ENCODE data around the gene KIRREL3. TPM values are rescaled to one million over a fixed set of nuclear protein-coding genes. Genes with fewer than 3 reads are reported as not detected.

The KIRREL3 gene
- total RNA-seq, 1 experiment from 2014 or later: 2.2 TPM

DNA sequence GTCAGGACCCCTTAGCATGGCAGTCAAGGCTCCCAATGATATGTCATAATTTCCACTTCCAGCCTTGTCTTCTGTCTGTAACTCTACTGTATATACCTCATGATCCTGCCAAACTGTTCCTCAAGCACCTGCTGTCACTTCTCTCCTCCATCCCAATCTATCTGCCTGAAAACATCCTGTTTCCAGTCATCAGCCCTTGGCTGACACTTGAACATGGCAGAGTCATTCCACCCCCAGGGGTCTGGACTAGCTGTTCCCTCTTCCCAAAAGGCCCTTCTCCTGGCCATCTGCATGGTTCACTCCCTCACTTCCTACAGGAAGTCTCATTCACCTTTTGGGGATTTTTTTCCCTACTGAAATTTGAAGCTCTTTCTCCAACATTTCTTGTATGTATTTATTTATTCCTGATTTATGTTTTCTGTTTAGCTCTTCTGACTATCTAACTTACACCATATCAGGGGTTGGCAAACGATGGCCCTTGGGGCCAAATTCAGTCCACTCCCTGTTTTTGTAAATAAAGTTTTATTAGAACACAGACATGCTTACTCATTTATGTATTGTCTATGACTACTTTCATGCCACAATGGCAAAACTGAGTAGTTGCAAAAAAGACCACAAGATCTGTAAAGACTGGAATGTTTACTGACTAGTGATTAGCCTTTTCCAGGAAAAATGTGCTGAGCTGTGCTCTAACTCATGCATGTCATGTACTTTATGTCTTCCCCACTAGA lies 278.4 kb downstream of the KIRREL3 start:
- H3K4me2 ChIP-seq: no peak overlapping the region
- POLR2A ChIA-PET (ENCODE audit: unreplicated experiment): no interaction called here
- no TSS peak for BruUV-seq (replicated peaks)
- H2AFZ ChIP-seq: no peak overlapping the region
- H3K79me2 ChIP-seq (ENCODE audit: low read depth): no peaks in the 10 kb centered on the region
- TF ChIP-seq EZH2 (IDR thresholded peaks at IDR 0.05; ENCODE audit: low read depth): no peak
- TF ChIP-seq, protein P1, sequence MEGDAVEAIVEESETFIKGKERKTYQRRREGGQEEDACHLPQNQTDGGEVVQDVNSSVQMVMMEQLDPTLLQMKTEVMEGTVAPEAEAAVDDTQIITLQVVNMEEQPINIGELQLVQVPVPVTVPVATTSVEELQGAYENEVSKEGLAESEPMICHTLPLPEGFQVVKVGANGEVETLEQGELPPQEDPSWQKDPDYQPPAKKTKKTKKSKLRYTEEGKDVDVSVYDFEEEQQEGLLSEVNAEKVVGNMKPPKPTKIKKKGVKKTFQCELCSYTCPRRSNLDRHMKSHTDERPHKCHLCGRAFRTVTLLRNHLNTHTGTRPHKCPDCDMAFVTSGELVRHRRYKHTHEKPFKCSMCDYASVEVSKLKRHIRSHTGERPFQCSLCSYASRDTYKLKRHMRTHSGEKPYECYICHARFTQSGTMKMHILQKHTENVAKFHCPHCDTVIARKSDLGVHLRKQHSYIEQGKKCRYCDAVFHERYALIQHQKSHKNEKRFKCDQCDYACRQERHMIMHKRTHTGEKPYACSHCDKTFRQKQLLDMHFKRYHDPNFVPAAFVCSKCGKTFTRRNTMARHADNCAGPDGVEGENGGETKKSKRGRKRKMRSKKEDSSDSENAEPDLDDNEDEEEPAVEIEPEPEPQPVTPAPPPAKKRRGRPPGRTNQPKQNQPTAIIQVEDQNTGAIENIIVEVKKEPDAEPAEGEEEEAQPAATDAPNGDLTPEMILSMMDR (conservative IDR thresholded peaks at IDR 0.05): no peak
- no peak overlapping the region for H3K4me3 ChIP-seq
- H3K9me2 ChIP-seq (ENCODE audit: insufficient read depth): no peaks in the 10 kb centered on the region
- no peaks in the 10 kb centered on the region for H4K20me1 ChIP-seq (ENCODE audit: insufficient read depth)
- intact Hi-C loops (cut with micrococcal nuclease; ENCODE audit: unreplicated experiment): no loop called here
- H3K27me3 ChIP-seq (ENCODE audit: insufficient read depth, low read depth): peaks cover 47% of the 10 kb centered on the region
- no peaks in the 10 kb centered on the region for H3K4me1 ChIP-seq (replicated peaks; ENCODE audit: insufficient read depth)
- no peaks in the 10 kb centered on the region for H3K36me3 ChIP-seq (ENCODE audit: low read depth)
- no peak overlapping the region for H3K27ac ChIP-seq
- H3K9me3 ChIP-seq (ENCODE audit: insufficient read depth, low read depth): no peaks in the 10 kb centered on the region
- CTCF ChIA-PET: no interaction called here
- no peak for DNase-seq
- H3F3A ChIP-seq (ENCODE audit: insufficient read depth, low read depth): no peaks in the 10 kb centered on the region

- intact Hi-C loops (cut with micrococcal nuclease; ENCODE audit: unreplicated experiment): no loop called here
- Histone ChIP-seq H3K4me2 (no peak overlapping the region), H3F3A (ENCODE audit: insufficient read depth, low read depth) (no peaks in the 10 kb centered on the region), H3K4me1 (replicated peaks; ENCODE audit: insufficient read depth) (no peaks in the 10 kb centered on the region), H4K20me1 (ENCODE audit: insufficient read depth) (no peaks in the 10 kb centered on the region), H3K9me3 (ENCODE audit: insufficient read depth, low read depth) (no peaks in the 10 kb centered on the region), H3K27ac (no peak overlapping the region), H3K36me3 (ENCODE audit: low read depth) (no peaks in the 10 kb centered on the region), H3K27me3 (ENCODE audit: insufficient read depth, low read depth) (peaks cover 55% of the 10 kb centered on the region), H2AFZ (no peak overlapping the region), H3K4me3 (no peak overlapping the region), H3K79me2 (ENCODE audit: low read depth) (no peaks in the 10 kb centered on the region), H3K9me2 (ENCODE audit: insufficient read depth) (no peaks in the 10 kb centered on the region)
- POLR2A ChIA-PET (ENCODE audit: unreplicated experiment): no interaction called here
- no peak for DNase-seq
- CTCF ChIA-PET: interaction anchor here (0.6 to 0.7 kb wide), 2 partner anchors 410 to 411 kb away, joined by 8 read pairs; no protein-coding TSS in a partner anchor
- TF ChIP-seq, protein P1 (conservative IDR thresholded peaks at IDR 0.05): no peak
- TF ChIP-seq EZH2 (IDR thresholded peaks at IDR 0.05; ENCODE audit: low read depth): no peak
- BruUV-seq (replicated peaks): no TSS peak
These were observed 279.9 kb downstream of the KIRREL3 start for GRCh38 chr11:126720539-126721235.

GRCh38 chr11:126719740-126720139 lies 280.8 kb downstream of the KIRREL3 start:
- H3K4me2 ChIP-seq: no peak overlapping the region
- no TSS peak for BruUV-seq (replicated peaks)
- H3K27me3 ChIP-seq (ENCODE audit: insufficient read depth, low read depth): peaks cover 56% of the 10 kb centered on the region

More at GRCh38 chr11:126719740-126720139, 280.8 kb downstream of the KIRREL3 start:
- intact Hi-C loops (cut with micrococcal nuclease; ENCODE audit: unreplicated experiment): loop anchor here (5.0 to 10.0 kb wide), 2 partner anchors 112 to 275 kb away; no protein-coding TSS in a partner anchor
- no peaks in the 10 kb centered on the region for H3K4me1 ChIP-seq (replicated peaks; ENCODE audit: insufficient read depth)
- POLR2A ChIA-PET (ENCODE audit: unreplicated experiment): no interaction called here
- H2AFZ ChIP-seq: no peak overlapping the region
- DNase-seq: no peak
- H3K79me2 ChIP-seq (ENCODE audit: low read depth): no peaks in the 10 kb centered on the region
- no peaks in the 10 kb centered on the region for H3F3A ChIP-seq (ENCODE audit: insufficient read depth, low read depth)
- no peak for TF ChIP-seq EZH2 (IDR thresholded peaks at IDR 0.05; ENCODE audit: low read depth)
- TF ChIP-seq, protein P1 (conservative IDR thresholded peaks at IDR 0.05): no peak
- H4K20me1 ChIP-seq (ENCODE audit: insufficient read depth): no peaks in the 10 kb centered on the region
- H3K9me2 ChIP-seq (ENCODE audit: insufficient read depth): no peaks in the 10 kb centered on the region
- CTCF ChIA-PET: no interaction called here
- no peak overlapping the region for H3K27ac ChIP-seq
- no peaks in the 10 kb centered on the region for H3K9me3 ChIP-seq (ENCODE audit: insufficient read depth, low read depth)
- H3K36me3 ChIP-seq (ENCODE audit: low read depth): no peaks in the 10 kb centered on the region
- no peak overlapping the region for H3K4me3 ChIP-seq
